ENCODE data around the gene TP53AIP1.

GRCh38 chr11:128924104-128924503 is 18.6 kb downstream of the TP53AIP1 start:
- TF ChIP-seq CTCF (conservative IDR thresholded peaks at IDR 0.05; ENCODE audit: low read depth in 2 of 2) (no peak), REST (IDR thresholded peaks at IDR 0.05; ENCODE audit: unreplicated experiment) (no peak), EZH2 (IDR thresholded peaks at IDR 0.05; ENCODE audit: low read depth, unreplicated experiment) (no peak), CREB1 (CRISPR knock-in tag; IDR thresholded peaks at IDR 0.05; ENCODE audit: low read depth) (no peak), EZH2phosphoT487 (IDR thresholded peaks at IDR 0.05; ENCODE audit: unreplicated experiment) (no peak), POLR2AphosphoS5 (IDR thresholded peaks at IDR 0.05; ENCODE audit: low read depth) (no peak), JUNB (IDR thresholded peaks at IDR 0.05; ENCODE audit: unreplicated experiment) (no peak), STAT1 (IDR thresholded peaks at IDR 0.05; ENCODE audit: unreplicated experiment) (no peak), ZNF114 (CRISPR knock-in tag; IDR thresholded peaks at IDR 0.05) (no peak), ETS1 (IDR thresholded peaks at IDR 0.05) (no peak), NANOG (IDR thresholded peaks at IDR 0.05; ENCODE audit: borderline replicate concordance) (no peak), ZNF331 (CRISPR knock-in tag; IDR thresholded peaks at IDR 0.05; ENCODE audit: low read depth) (no peak)

Data from GM23338 (cell line).